ENCODE data around the gene PNCK.

- no peak for TF ChIP-seq CTCF (IDR thresholded peaks at IDR 0.05)
- TF ChIP-seq POLR2A (IDR thresholded peaks at IDR 0.05): no peak
These were observed 45.9 kb downstream of the PNCK start for GRCh38 chrX:153627675-153628111.

Data from adrenal gland (tissue), 5 donors.